Keratinocyte (primary cell): ENCODE measurements around the gene EBLN2. TPM values are rescaled to one million over a fixed set of nuclear protein-coding genes. Genes with fewer than 3 reads are reported as not detected.

Experiments used
- DNase-seq: peaks from one replicate; pipeline ENCODE4 v3.0.0-alpha.2; 2011; ENCODE audit warnings: low read depth, missing footprints, low spot score
- FAIRE-seq: peaks from 2 replicates; lab custom pipeline; 2011; peaks lifted over from hg19 to GRCh38; lab: Jason Lieb, UNC
- H2AFZ ChIP-seq: 2 replicates; pipeline ENCODE4 v1.6.0; 2012; ENCODE audit warnings: low read length, control low read depth, inconsistent platforms; ENCODE audit not compliant: control insufficient read depth
- H3K27ac ChIP-seq: 2 replicates; pipeline ENCODE4 v1.5.1; 2011; ENCODE audit warnings: low read length; ENCODE audit not compliant: control insufficient read depth, insufficient read depth
- H3K27me3 ChIP-seq: 3 replicates; pipeline ENCODE4 v1.6.0; 2011; ENCODE audit warnings: low read length; ENCODE audit not compliant: control insufficient read depth, insufficient read depth; ENCODE audit errors: extremely low read depth
- H3K36me3 ChIP-seq, 2 experiments: 2 replicates in 1 of 2; 3 replicates in 1 of 2; pipeline ENCODE4 v1.5.1; 2011; ENCODE audit warnings: low read length in 2 of 2, mild to moderate bottlenecking in 1 of 2; ENCODE audit not compliant: control insufficient read depth in 2 of 2, insufficient read depth in 2 of 2; ENCODE audit errors: extremely low read depth in 1 of 2
- H3K4me1 ChIP-seq: 3 replicates; pipeline ENCODE4 v1.5.1; 2011; ENCODE audit warnings: low read length; ENCODE audit not compliant: control insufficient read depth, insufficient read depth; ENCODE audit errors: extremely low read depth
- H3K4me2 ChIP-seq: 3 replicates; pipeline ENCODE4 v1.6.0; 2011; ENCODE audit warnings: low read depth, low read length; ENCODE audit not compliant: control insufficient read depth, insufficient read depth; ENCODE audit errors: extremely low read depth
- H3K4me3 ChIP-seq, 3 experiments: fragments of 200-600 bp in 1 of 3; sonication (generic) in 1 of 3; 2 replicates in 2 of 3; 3 replicates in 1 of 3; pipeline ENCODE4 v1.5.1; 2011 to 2016; ENCODE audit warnings: low read length in 3 of 3, mild to moderate bottlenecking in 3 of 3, control low read depth in 2 of 3, inconsistent platforms in 1 of 3, low read depth in 1 of 3, mixed read lengths in 1 of 3, mixed run types in 1 of 3, moderate library complexity in 1 of 3; ENCODE audit not compliant: control insufficient read depth in 2 of 3, insufficient read depth in 2 of 3; ENCODE audit errors: extremely low read depth in 1 of 3
- H3K79me2 ChIP-seq: 2 replicates; pipeline ENCODE4 v1.6.0; 2012; ENCODE audit warnings: low read length; ENCODE audit not compliant: control insufficient read depth, insufficient read depth
- H3K9ac ChIP-seq: 3 replicates; pipeline ENCODE4 v1.6.0; 2011; ENCODE audit warnings: low read length; ENCODE audit not compliant: control insufficient read depth, insufficient read depth; ENCODE audit errors: extremely low read depth
- H3K9me1 ChIP-seq: 3 replicates; pipeline ENCODE4 v1.6.0; 2011; ENCODE audit warnings: low read length; ENCODE audit not compliant: control insufficient read depth, insufficient read depth; ENCODE audit errors: extremely low read depth
- H3K9me3 ChIP-seq: 2 replicates; pipeline ENCODE4 v1.5.1; 2012; ENCODE audit warnings: low read depth, low read length; ENCODE audit not compliant: control insufficient read depth
- H4K20me1 ChIP-seq: 3 replicates; pipeline ENCODE4 v1.6.0; 2011; ENCODE audit warnings: low read length; ENCODE audit not compliant: control insufficient read depth, insufficient read depth; ENCODE audit errors: extremely low read depth
- CTCF ChIP-seq, 3 experiments: IDR thresholded peaks in 1 of 3; conservative IDR thresholded peaks in 1 of 3; optimal IDR thresholded peaks in 1 of 3; 2 replicates in 2 of 3; 3 replicates in 1 of 3; pipeline versions ENCODE3 to v1.5.1; 2011; ENCODE audit warnings: low read length in 3 of 3, mild to moderate bottlenecking in 3 of 3, moderate library complexity in 2 of 3, control low read depth in 1 of 3, inconsistent platforms in 1 of 3; ENCODE audit not compliant: insufficient read depth in 2 of 3; ENCODE audit errors: extremely low read depth in 1 of 3
- EZH2 ChIP-seq: IDR thresholded peaks from one replicate; pipeline ENCODE4 v1.6.1; 2012; ENCODE audit warnings: inconsistent platforms, mild to moderate bottlenecking, low read length, moderate library complexity
- dilution Hi-C: fragments of 300-500 bp; cut with MboI; formaldehyde crosslinking; loops from one replicate; pipeline ENCODE4 v1.7.0; 2020; ENCODE audit warnings: low sequenced_read_pairs; ENCODE audit not compliant: extremely low pct_ligation_motif_present
- polyA plus RNA-seq, 5 experiments: library from polyadenylated mRNA; depleted of rRNA in 3 of 5; stranded (reverse) in 3 of 5; stranded (forward) in 1 of 5; unstranded in 1 of 5; fragments of >200 nt; gene quantifications; 1 replicate in 1 of 5; 2 replicates in 3 of 5; 3 replicates in 1 of 5; pipeline versions ENCODE4 v1.2.1 to v1.2.3, GENCODE V29; 2011 to 2012; ENCODE audit warnings: missing spikeins in 2 of 5, low read depth in 1 of 5, low replicate concordance in 1 of 5

EBLN2 gene
- polyA plus RNA-seq, 1 donor (not counting 4 experiments of a cell fraction or from before 2014, with no cell fraction given): 4.0 TPM

GRCh38 chr3:73080216-73080966 lies 18.9 kb downstream of the EBLN2 start:
- no peak for FAIRE-seq
- H3K4me1 ChIP-seq: no peaks in the 10 kb centered on the region
- no peak overlapping the region for H2AFZ ChIP-seq
- no peak overlapping the region for H3K27ac ChIP-seq
- H3K36me3 ChIP-seq: no peaks in the 10 kb centered on the region
- no peaks in the 10 kb centered on the region for H3K27me3 ChIP-seq
- TF ChIP-seq CTCF (optimal IDR thresholded peaks at IDR 0.05 in 1 of 3, IDR thresholded peaks at IDR 0.05 in 1 of 3, conservative IDR thresholded peaks at IDR 0.05 in 1 of 3; ENCODE audit: extremely low read depth in 1 of 3, insufficient read depth in 2 of 3, low read length in 3 of 3): no peak
- no peak for TF ChIP-seq EZH2
- no peak overlapping the region for H3K4me2 ChIP-seq
- no peaks in the 10 kb centered on the region for H3K9me3 ChIP-seq
- no peaks in the 10 kb centered on the region for H3K79me2 ChIP-seq
- DNase-seq: no peak
- no peaks in the 10 kb centered on the region for H3K9me1 ChIP-seq
- no peak overlapping the region for H3K4me3 ChIP-seq
- H3K9ac ChIP-seq: no peak overlapping the region
- H4K20me1 ChIP-seq: no peaks in the 10 kb centered on the region
- dilution Hi-C loops: no loop called here

GRCh38 chr3:73081140-73081539 lies 19.7 kb downstream of the EBLN2 start:
- H3K27me3 ChIP-seq: no peaks in the 10 kb centered on the region

More at GRCh38 chr3:73081140-73081539, 19.7 kb downstream of the EBLN2 start:
- DNase-seq (no peak), FAIRE-seq (no peak)
- Histone ChIP-seq H3K4me2 (no peak overlapping the region), H3K9me1 (no peaks in the 10 kb centered on the region), H3K4me1 (no peaks in the 10 kb centered on the region), H3K4me3 (no peak overlapping the region), H3K9me3 (no peaks in the 10 kb centered on the region), H3K79me2 (no peaks in the 10 kb centered on the region), H3K9ac (no peak overlapping the region), H4K20me1 (no peaks in the 10 kb centered on the region), H3K27ac (no peak overlapping the region), H2AFZ (no peak overlapping the region), H3K36me3 (no peaks in the 10 kb centered on the region)
- TF ChIP-seq CTCF (optimal IDR thresholded peaks at IDR 0.05 in 1 of 3, IDR thresholded peaks at IDR 0.05 in 1 of 3, conservative IDR thresholded peaks at IDR 0.05 in 1 of 3; ENCODE audit: extremely low read depth in 1 of 3, insufficient read depth in 2 of 3, low read length in 3 of 3): no peak
- no peak for TF ChIP-seq EZH2
- dilution Hi-C loops: no loop called here
